Activated naive CD4-positive, alpha-beta T cell treated with anti-CD3 and anti-CD28 coated beads, Interleukin-2, amount 50 U/mL, for 72 hours (primary cell): ENCODE data around the gene C1QTNF2. TPM values are rescaled to one million over a fixed set of nuclear protein-coding genes. Genes with fewer than 3 reads are reported as not detected.
A peak's percentile ranks its signal among the peaks of the same experiment; 100 is the strongest.

Experiments
- ATAC-seq, 2 donors: fragments of 150-1000 bp; cut with Tn5 transposase; 2 replicates each; pipeline ENCODE4 v1.10.0; 2021; ENCODE audit warnings: mild to moderate bottlenecking in 2 of 2, moderate library complexity in 2 of 2
- DNase-seq, 2 donors: peaks; one replicate each; pipeline ENCODE4 v3.0.0; 2021 to 2022; ENCODE audit warnings: low spot score in 2 of 2
- H3K27ac Mint-ChIP-seq, 2 donors: one replicate each; pipeline ENCODE4 v1.8.0; 2022; ENCODE audit warnings: mild to moderate bottlenecking in 2 of 2, mixed read lengths in 2 of 2
- H3K36me3 Mint-ChIP-seq, 2 donors: one replicate each; pipeline ENCODE4 v1.8.0; 2022; ENCODE audit warnings: mixed read lengths in 2 of 2
- H3K9me3 Mint-ChIP-seq, 2 donors: one replicate each; pipeline ENCODE4 v1.8.0; 2022; ENCODE audit warnings: mixed read lengths in 2 of 2
- total RNA-seq, 2 donors: library from RNA; stranded (reverse); gene quantifications; one replicate each; pipeline ENCODE4 v1.2.3, GENCODE V29; 2022

C1QTNF2 gene
- total RNA-seq = not detected

- Mint-ChIP-seq H3K36me3 (peaks cover 0 to 17% of the 10 kb centered on the region in 2 donors), H3K9me3 (no peaks in the 10 kb centered on the region), H3K27ac (no peak within 1 kb of the TSS)
- DNase-seq (no peak), ATAC-seq (peak; percentile 51 to 52)
Observed at GRCh38 chr5:160369990-160370712, at the start of gene C1QTNF2. C1QTNF2 (minus strand) TSS chr5:160370626; CDS start chr5:160355011, 15,615 bp downstream.

GRCh38 chr5:160420331-160420610 lies 49.8 kb upstream of the C1QTNF2 start:
- Mint-ChIP-seq H3K9me3 (no peaks in the 10 kb centered on the region), H3K36me3 (peaks cover 35 to 44% of the 10 kb centered on the region in 2 donors), H3K27ac (peak overlapping the region; percentile 23 to 98)
- DNase-seq (no peak), ATAC-seq (no peak)

- no peaks in the 10 kb centered on the region for H3K9me3 Mint-ChIP-seq
- peaks cover 33 to 39% of the 10 kb centered on the region in 2 donors for H3K36me3 Mint-ChIP-seq
- DNase-seq = no peak
- no peak for ATAC-seq
- peak overlapping the region; percentile 98 to 99 for H3K27ac Mint-ChIP-seq
Observed at GRCh38 chr5:160419458-160420330, 49.3 kb upstream of the C1QTNF2 start.

- peak; percentile 90 to 93 for DNase-seq
- ATAC-seq = peak; percentile 74 to 87
- Mint-ChIP-seq H3K27ac (peak within 1 kb of the TSS; percentile 98 to 99), H3K9me3 (no peaks in the 10 kb centered on the region), H3K36me3 (peaks cover 25 to 30% of the 10 kb centered on the region in 2 donors)
Observed at GRCh38 chr5:160418561-160419457, 48.4 kb upstream of the C1QTNF2 start, which contains the start of gene SLU7. SLU7 (minus strand) TSS chr5:160419081; CDS start chr5:160415294, 3,787 bp downstream.

GRCh38 chr5:160399402-160400353 lies 29.3 kb upstream of the C1QTNF2 start, which contains the start of gene FAM200C:
FAM200C (minus strand) TSS chr5:160400054; CDS start chr5:160395490, 4,564 bp downstream.
- Mint-ChIP-seq H3K27ac (peak within 1 kb of the TSS; percentile 92 to 95), H3K36me3 (peaks cover 11 to 14% of the 10 kb centered on the region in 2 donors), H3K9me3 (no peaks in the 10 kb centered on the region)
- ATAC-seq = peak; percentile 90 to 94
- peak; percentile 73 to 90 for DNase-seq

GRCh38 chr5:160398806-160399205 lies 28.4 kb upstream of the C1QTNF2 start:
- Mint-ChIP-seq H3K36me3 (peaks cover 2 to 10% of the 10 kb centered on the region in 2 donors), H3K9me3 (no peaks in the 10 kb centered on the region), H3K27ac (peak overlapping the region; percentile 55 to 95)
- ATAC-seq (no peak), DNase-seq (no peak)

GRCh38 chr5:160397492-160397891 lies 27.1 kb upstream of the C1QTNF2 start:
- H3K9me3 Mint-ChIP-seq = no peaks in the 10 kb centered on the region
- H3K27ac Mint-ChIP-seq = no peak overlapping the region
- H3K36me3 Mint-ChIP-seq = peaks cover 0 to 10% of the 10 kb centered on the region in 2 donors
- no peak for DNase-seq
- no peak for ATAC-seq

- no peaks in the 10 kb centered on the region for H3K9me3 Mint-ChIP-seq
- ATAC-seq = no peak
- peaks cover 0 to 8% of the 10 kb centered on the region in 2 donors for H3K36me3 Mint-ChIP-seq
- H3K27ac Mint-ChIP-seq = no peak overlapping the region
- no peak for DNase-seq
Observed at GRCh38 chr5:160395111-160395510, 24.7 kb upstream of the C1QTNF2 start.

GRCh38 chr5:160390787-160391696 lies 20.6 kb upstream of the C1QTNF2 start:
- Mint-ChIP-seq H3K9me3 (peaks cover 4 to 12% of the 10 kb centered on the region in 2 donors), H3K27ac (no peak overlapping the region), H3K36me3 (peaks cover 16 to 20% of the 10 kb centered on the region in 2 donors)
- ATAC-seq (no peak), DNase-seq (no peak)

- ATAC-seq (no peak), DNase-seq (no peak)
Observed at GRCh38 chr5:160387445-160387844, 17.0 kb upstream of the C1QTNF2 start.

GRCh38 chr5:160385496-160385895 lies 15.1 kb upstream of the C1QTNF2 start:
- Mint-ChIP-seq H3K9me3 (peaks cover 4 to 12% of the 10 kb centered on the region in 2 donors), H3K27ac (no peak overlapping the region), H3K36me3 (peaks cover 16 to 20% of the 10 kb centered on the region in 2 donors)
- DNase-seq = no peak
- no peak for ATAC-seq

More at GRCh38 chr5:160387445-160387844, 17.0 kb upstream of the C1QTNF2 start:
- Mint-ChIP-seq H3K9me3 (peaks cover 4 to 12% of the 10 kb centered on the region in 2 donors), H3K36me3 (peaks cover 16 to 20% of the 10 kb centered on the region in 2 donors), H3K27ac (no peak overlapping the region)

GRCh38 chr5:160384681-160385080 lies 14.3 kb upstream of the C1QTNF2 start:
- H3K36me3 Mint-ChIP-seq = peaks cover 16 to 20% of the 10 kb centered on the region in 2 donors
- peaks cover 4 to 12% of the 10 kb centered on the region in 2 donors for H3K9me3 Mint-ChIP-seq
- H3K27ac Mint-ChIP-seq = no peak overlapping the region
- DNase-seq (no peak), ATAC-seq (no peak)

- no peak overlapping the region for H3K27ac Mint-ChIP-seq
- ATAC-seq = no peak
- H3K9me3 Mint-ChIP-seq = peaks cover 0 to 1% of the 10 kb centered on the region in 2 donors
- DNase-seq = no peak
- H3K36me3 Mint-ChIP-seq = peaks cover 0 to 4% of the 10 kb centered on the region in 2 donors
Observed at GRCh38 chr5:160382346-160382745, 11.9 kb upstream of the C1QTNF2 start.

GRCh38 chr5:160380041-160380440 lies 9.6 kb upstream of the C1QTNF2 start:
- Mint-ChIP-seq H3K9me3 (no peaks in the 10 kb centered on the region), H3K36me3 (no peaks in the 10 kb centered on the region), H3K27ac (no peak overlapping the region)
- DNase-seq (no peak), ATAC-seq (no peak)
